CD4-positive, alpha-beta T cell (primary cell): ENCODE measurements around the gene TJP1. TPM values are rescaled to one million over a fixed set of nuclear protein-coding genes. Genes with fewer than 3 reads are reported as not detected.

ENCODE experiments used
- ATAC-seq: fragments of 200-7000 bp; cut with Tn5 transposase; one replicate; pipeline ENCODE4 v1.10.0; 2022; ENCODE audit warnings: mild to moderate bottlenecking; ENCODE audit not compliant: poor library complexity
- CTCF ChIA-PET: fragments of 350-600 bp; sonication (Branson Sonifier 250); formaldehyde crosslinking; loops from one replicate; lab custom pipeline; 2021; ENCODE audit warnings: antibody characterized with exemption, inconsistent platforms; lab: Charles Lee
- POLR2A ChIA-PET: fragments of 350-600 bp; sonication (Branson Sonifier 250); formaldehyde crosslinking; loops from one replicate; lab custom pipeline; 2021; ENCODE audit warnings: antibody characterized with exemption, inconsistent platforms; lab: Charles Lee
- DNase-seq, 14 experiments: peaks; one replicate each; pipeline ENCODE4 v3.0.0-alpha.2; 2013 to 2020; ENCODE audit warnings: mixed read lengths in 2 of 14
- H3K27ac ChIP-seq, 2 donors: one replicate each; pipeline versions ENCODE4 v1.5.1 to v1.7.0; 2013; ENCODE audit warnings: low read length in 2 of 2, low read depth in 1 of 2, mild to moderate bottlenecking in 1 of 2
- H3K27me3 ChIP-seq, 2 experiments: 1 replicate in 1 of 2; 2 replicates in 1 of 2; pipeline versions ENCODE4 v1.6.1 to v1.7.0; 2013; ENCODE audit warnings: low read length in 2 of 2, control low read depth in 1 of 2, mild to moderate bottlenecking in 1 of 2, moderate library complexity in 1 of 2; ENCODE audit not compliant: insufficient read depth in 2 of 2, control insufficient read depth in 1 of 2
- H3K36me3 ChIP-seq: one replicate; pipeline ENCODE4 v1.6.1; 2013; ENCODE audit warnings: low read length, control low read depth; ENCODE audit not compliant: insufficient read depth
- H3K4me1 ChIP-seq: one replicate; pipeline ENCODE4 v1.6.1; 2013; ENCODE audit warnings: low read length, control low read depth; ENCODE audit not compliant: insufficient read depth
- H3K4me3 ChIP-seq: one replicate; pipeline ENCODE4 v1.5.1; 2013; ENCODE audit warnings: mild to moderate bottlenecking, low read length, moderate library complexity
- H3K9me3 ChIP-seq, 2 experiments: 1 replicate in 1 of 2; 2 replicates in 1 of 2; pipeline versions ENCODE4 v1.6.1 to v1.7.0; 2013; ENCODE audit warnings: low read length in 2 of 2, mild to moderate bottlenecking in 2 of 2, control low read depth in 1 of 2, moderate library complexity in 1 of 2; ENCODE audit not compliant: control insufficient read depth in 1 of 2, insufficient read depth in 1 of 2
- H3K27ac Mint-ChIP-seq: one replicate; pipeline ENCODE4 v1.8.0; 2020; ENCODE audit warnings: mixed read lengths
- H3K27me3 Mint-ChIP-seq: one replicate; pipeline ENCODE4 v1.8.0; 2021; ENCODE audit warnings: mixed read lengths
- H3K36me3 Mint-ChIP-seq: one replicate; pipeline ENCODE4 v1.8.0; 2021; ENCODE audit warnings: low read depth, mixed read lengths
- H3K4me1 Mint-ChIP-seq: one replicate; pipeline ENCODE4 v1.8.0; 2021; ENCODE audit warnings: low read depth, mixed read lengths
- H3K4me3 Mint-ChIP-seq: one replicate; pipeline ENCODE4 v1.8.0; 2020; ENCODE audit warnings: mild to moderate bottlenecking, mixed read lengths
- H3K9me3 Mint-ChIP-seq: one replicate; pipeline ENCODE4 v1.8.0; 2020; ENCODE audit warnings: mixed read lengths
- CTCF ChIP-seq: fragments of 200-600 bp; IDR thresholded peaks from one replicate; pipeline ENCODE4 v1.8.0; 2022; ENCODE audit warnings: antibody characterized with exemption, mild to moderate bottlenecking
- intact Hi-C, 2 experiments: fragments of 100-400 bp; cut with DNase I in 1 of 2; cut with micrococcal nuclease in 1 of 2; formaldehyde crosslinking; loops; one replicate each; pipeline versions ENCODE4 v1.15.1 to v1.9.0; 2023 to 2025; cut with DNase I, micrococcal nuclease
- total RNA-seq, 174 experiments: library from RNA in 2 of 174; stranded (reverse) in 2 of 174; gene quantifications; one replicate each; pipeline ENCODE4 v1.2.3 and lab custom pipeline; 2021 to 2026

The TJP1 gene
- total RNA-seq, 2 experiments from 2014 or later: not detected

GRCh38 chr15:29682361-29682760 is 139.9 kb downstream of the TJP1 start:
- Histone ChIP-seq H3K27ac (no peak overlapping the region), H3K9me3 (peaks cover 0 to 10% of the 10 kb centered on the region in 2 experiments), H3K4me1 (no peaks in the 10 kb centered on the region), H3K27me3 (peaks cover 0 to 7% of the 10 kb centered on the region in 2 experiments), H3K4me3 (no peak overlapping the region), H3K36me3 (no peaks in the 10 kb centered on the region)
- Mint-ChIP-seq H3K9me3 (no peaks in the 10 kb centered on the region), H3K27ac (no peak overlapping the region), H3K27me3 (peaks cover 29% of the 10 kb centered on the region), H3K4me1 (no peaks in the 10 kb centered on the region), H3K36me3 (no peaks in the 10 kb centered on the region), H3K4me3 (no peak overlapping the region)
- DNase-seq (no peak), ATAC-seq (no peak)
- no peak for TF ChIP-seq CTCF
- intact Hi-C loops: no loop called here
- POLR2A ChIA-PET: no interaction called here
- CTCF ChIA-PET: no interaction called here

GRCh38 chr15:29681946-29682345 is 140.3 kb downstream of the TJP1 start:
- DNase-seq (no peak), ATAC-seq (no peak)
- no peaks in the 10 kb centered on the region for H3K36me3 Mint-ChIP-seq
- no peak overlapping the region for H3K4me3 Mint-ChIP-seq
- Histone ChIP-seq H3K36me3 (no peaks in the 10 kb centered on the region), H3K27ac (no peak overlapping the region), H3K9me3 (peaks cover 0 to 7% of the 10 kb centered on the region in 2 experiments), H3K27me3 (peaks cover under 1 to 11% of the 10 kb centered on the region in 2 experiments), H3K4me3 (no peak overlapping the region), H3K4me1 (no peaks in the 10 kb centered on the region)
- peaks cover 33% of the 10 kb centered on the region for H3K27me3 Mint-ChIP-seq
- POLR2A ChIA-PET: no interaction called here
- CTCF ChIA-PET: no interaction called here
- no peak overlapping the region for H3K27ac Mint-ChIP-seq
- TF ChIP-seq CTCF: no peak
- no peaks in the 10 kb centered on the region for H3K9me3 Mint-ChIP-seq
- intact Hi-C loops: no loop called here
- H3K4me1 Mint-ChIP-seq: no peaks in the 10 kb centered on the region

GRCh38 chr15:29681166-29681845 is 141.0 kb downstream of the TJP1 start:
- H3K4me3 ChIP-seq: no peak overlapping the region
- no peak overlapping the region for H3K27ac ChIP-seq
- H3K4me1 Mint-ChIP-seq: no peaks in the 10 kb centered on the region
- H3K27me3 ChIP-seq: peaks cover 4 to 15% of the 10 kb centered on the region in 2 experiments
- ATAC-seq (no peak), DNase-seq (no peak)
- no peak for TF ChIP-seq CTCF
- H3K36me3 Mint-ChIP-seq: no peaks in the 10 kb centered on the region
- H3K36me3 ChIP-seq: no peaks in the 10 kb centered on the region
- H3K27me3 Mint-ChIP-seq: peaks cover 35% of the 10 kb centered on the region
- no peak overlapping the region for H3K27ac Mint-ChIP-seq
- ChIA-PET CTCF (no interaction called here), POLR2A (no interaction called here)
- no peak overlapping the region for H3K4me3 Mint-ChIP-seq
- H3K9me3 ChIP-seq: peaks cover 0 to 7% of the 10 kb centered on the region in 2 experiments
- no peaks in the 10 kb centered on the region for H3K9me3 Mint-ChIP-seq
- intact Hi-C loops: no loop called here
- no peaks in the 10 kb centered on the region for H3K4me1 ChIP-seq
